ENCODE measurements around the gene NF2. TPM values are rescaled to one million over a fixed set of nuclear protein-coding genes. Genes with fewer than 3 reads are reported as not detected.

The NF2 gene
- total RNA-seq, 4 donors from 2014 or later, result 30.5 to 82.5 (median 36.6) TPM

DNA sequence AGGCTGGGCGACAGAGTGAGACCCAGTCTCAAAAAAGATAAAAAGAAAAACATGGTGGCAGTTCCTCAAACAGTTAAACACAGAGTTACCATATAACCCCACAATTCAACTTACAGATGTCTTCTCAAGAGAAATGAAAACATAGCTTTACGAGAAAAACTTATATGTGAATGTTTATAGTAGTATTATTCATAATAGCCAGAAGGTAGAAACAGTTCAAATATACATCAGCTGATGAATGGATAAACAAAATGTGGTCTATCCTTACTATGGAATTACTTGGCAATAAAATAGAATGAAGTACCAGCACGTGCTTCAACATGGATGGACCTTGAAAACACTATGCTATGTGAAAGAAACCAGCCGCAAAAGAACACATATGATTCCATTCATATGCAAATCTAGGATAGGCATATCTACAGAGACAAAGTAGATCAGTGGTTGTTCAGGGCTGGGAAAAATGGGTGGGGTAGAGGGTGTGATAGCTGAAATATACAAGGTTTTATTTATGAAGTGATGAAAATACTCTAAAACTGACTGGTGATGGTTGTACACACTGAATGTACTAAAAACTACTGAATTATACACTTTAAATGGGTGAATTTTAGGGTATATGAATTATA lies 12.4 kb downstream of the NF2 start:
- Histone ChIP-seq H3K4me1 (peaks cover 0 to 6% (median 0%) of the 10 kb centered on the region in 4 donors), H3K36me3 (no peaks in the 10 kb centered on the region), H3K27me3 (no peaks in the 10 kb centered on the region), H3K27ac (no peak overlapping the region), H3K4me3 (no peak overlapping the region), H3K9me3 (no peaks in the 10 kb centered on the region)
- no peak for DNase-seq
- TF ChIP-seq, protein P1, sequence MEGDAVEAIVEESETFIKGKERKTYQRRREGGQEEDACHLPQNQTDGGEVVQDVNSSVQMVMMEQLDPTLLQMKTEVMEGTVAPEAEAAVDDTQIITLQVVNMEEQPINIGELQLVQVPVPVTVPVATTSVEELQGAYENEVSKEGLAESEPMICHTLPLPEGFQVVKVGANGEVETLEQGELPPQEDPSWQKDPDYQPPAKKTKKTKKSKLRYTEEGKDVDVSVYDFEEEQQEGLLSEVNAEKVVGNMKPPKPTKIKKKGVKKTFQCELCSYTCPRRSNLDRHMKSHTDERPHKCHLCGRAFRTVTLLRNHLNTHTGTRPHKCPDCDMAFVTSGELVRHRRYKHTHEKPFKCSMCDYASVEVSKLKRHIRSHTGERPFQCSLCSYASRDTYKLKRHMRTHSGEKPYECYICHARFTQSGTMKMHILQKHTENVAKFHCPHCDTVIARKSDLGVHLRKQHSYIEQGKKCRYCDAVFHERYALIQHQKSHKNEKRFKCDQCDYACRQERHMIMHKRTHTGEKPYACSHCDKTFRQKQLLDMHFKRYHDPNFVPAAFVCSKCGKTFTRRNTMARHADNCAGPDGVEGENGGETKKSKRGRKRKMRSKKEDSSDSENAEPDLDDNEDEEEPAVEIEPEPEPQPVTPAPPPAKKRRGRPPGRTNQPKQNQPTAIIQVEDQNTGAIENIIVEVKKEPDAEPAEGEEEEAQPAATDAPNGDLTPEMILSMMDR (IDR thresholded peaks at IDR 0.05), result no peak

DNA sequence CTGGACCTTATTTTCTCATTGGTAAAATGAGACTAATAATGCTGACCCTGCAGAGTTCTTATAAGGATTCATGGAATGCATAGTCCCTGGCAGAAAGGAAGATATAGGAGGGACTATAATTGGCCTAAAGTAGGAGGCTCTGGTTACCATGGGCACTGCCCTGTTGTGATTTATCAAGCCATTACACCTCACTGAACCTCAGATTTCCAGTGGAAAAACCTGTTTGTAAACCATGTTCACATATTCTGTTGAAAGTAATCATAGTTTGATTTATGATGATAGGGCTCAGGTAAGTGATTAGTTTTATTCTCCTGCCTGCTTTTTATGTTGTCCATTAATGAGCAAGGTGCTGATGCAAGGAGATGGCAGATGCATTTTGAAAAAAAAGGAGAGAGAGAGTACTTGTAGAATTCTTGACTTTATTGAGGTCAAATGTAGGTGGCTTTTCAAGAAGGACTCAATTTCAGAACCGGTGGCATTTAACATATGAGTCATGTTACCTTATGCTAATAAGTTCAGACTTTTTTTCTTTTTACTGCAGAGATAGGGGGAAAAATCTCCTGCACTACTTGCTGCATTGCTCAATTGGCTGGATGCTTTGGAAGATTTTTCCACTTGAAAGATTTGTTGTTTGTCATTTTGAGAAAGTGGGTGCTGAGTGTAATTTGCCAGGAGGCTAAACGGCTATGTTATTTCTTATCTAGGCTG lies 14.6 kb downstream of the NF2 start:
- H3K4me3 ChIP-seq, result no peak overlapping the region
- no peaks in the 10 kb centered on the region for H3K9me3 ChIP-seq
- no peak for DNase-seq
- peaks cover 0 to 17% (median 0%) of the 10 kb centered on the region in 4 donors for H3K4me1 ChIP-seq
- H3K27ac ChIP-seq, result no peak overlapping the region
- H3K27me3 ChIP-seq, result no peaks in the 10 kb centered on the region
- no peaks in the 10 kb centered on the region for H3K36me3 ChIP-seq
- TF ChIP-seq POLR2A (IDR thresholded peaks at IDR 0.05), result no peak
- TF ChIP-seq, protein P1 (IDR thresholded peaks at IDR 0.05), result no peak

DNA sequence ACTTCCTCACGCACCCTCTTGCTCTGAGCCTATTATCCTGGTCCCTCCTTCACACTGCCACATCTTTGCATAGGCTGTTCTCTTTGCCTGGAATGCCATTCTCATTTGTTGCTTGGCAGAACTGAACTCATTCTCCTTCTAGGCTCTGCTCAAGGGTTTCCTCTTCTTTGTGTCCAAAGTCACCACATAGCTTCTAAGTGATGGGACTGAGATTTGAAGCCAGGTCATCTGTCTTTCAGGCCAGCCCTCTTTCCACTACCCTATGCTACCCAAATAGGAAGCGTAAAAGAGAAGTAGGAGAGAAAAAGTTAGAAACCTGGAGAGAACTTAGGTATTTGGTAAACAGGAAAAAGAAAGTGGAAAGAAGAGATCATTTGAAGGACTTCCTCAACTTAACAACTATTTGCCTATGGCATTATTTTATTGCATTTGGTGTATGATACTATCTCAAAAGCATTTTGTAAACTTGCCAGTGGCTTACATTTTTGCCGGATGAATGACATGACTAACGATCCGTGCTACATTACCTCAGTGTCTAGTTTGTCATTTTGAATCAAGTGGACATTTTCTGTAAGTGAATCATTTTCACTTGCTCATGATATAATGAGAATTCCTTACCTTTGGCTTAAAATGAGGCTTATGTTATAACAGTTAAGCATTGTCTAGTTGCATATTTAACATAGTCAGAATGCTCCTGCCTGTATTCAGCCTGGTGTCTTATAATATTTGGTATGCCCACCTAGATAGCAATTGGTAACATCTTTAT lies 18.5 kb downstream of the NF2 start:
- H3K9me3 ChIP-seq, result no peaks in the 10 kb centered on the region
- no peak overlapping the region for H3K4me3 ChIP-seq
- no peak overlapping the region for H3K27ac ChIP-seq
- H3K36me3 ChIP-seq, result no peaks in the 10 kb centered on the region
- TF ChIP-seq, protein P1 (IDR thresholded peaks at IDR 0.05), result no peak
- TF ChIP-seq POLR2A (IDR thresholded peaks at IDR 0.05), result no peak
- H3K4me1 ChIP-seq, result peaks cover 0 to 34% (median 0%) of the 10 kb centered on the region in 4 donors
- no peaks in the 10 kb centered on the region for H3K27me3 ChIP-seq
- no peak for DNase-seq

DNA sequence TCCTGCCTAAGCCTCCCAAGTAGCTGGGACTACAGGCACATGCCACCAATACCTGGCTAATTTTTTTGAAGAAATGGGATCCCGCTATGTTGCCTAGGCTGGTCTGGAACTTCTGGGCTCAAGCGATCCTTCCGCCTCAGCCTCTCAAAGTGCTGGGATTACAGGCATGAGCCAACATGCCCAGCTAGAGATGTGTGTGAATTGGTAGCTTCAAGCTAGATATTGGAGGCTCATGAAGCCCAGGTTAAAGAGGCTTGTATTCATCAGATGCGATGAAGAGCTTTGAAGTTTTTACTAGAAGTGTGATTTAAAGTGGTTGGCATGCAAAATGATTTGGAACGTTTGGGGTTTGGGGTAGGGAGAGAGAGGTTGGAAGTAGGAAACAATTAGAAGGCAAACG lies 19.6 kb downstream of the NF2 start:
- Histone ChIP-seq H3K4me1 (peaks cover 0 to 31% (median 0%) of the 10 kb centered on the region in 4 donors), H3K36me3 (no peaks in the 10 kb centered on the region), H3K4me3 (no peak overlapping the region), H3K9me3 (no peaks in the 10 kb centered on the region), H3K27me3 (no peaks in the 10 kb centered on the region), H3K27ac (no peak overlapping the region)
- no peak for DNase-seq
- TF ChIP-seq, protein P1 (IDR thresholded peaks at IDR 0.05), result no peak
- no peak for TF ChIP-seq POLR2A (IDR thresholded peaks at IDR 0.05)

DNA sequence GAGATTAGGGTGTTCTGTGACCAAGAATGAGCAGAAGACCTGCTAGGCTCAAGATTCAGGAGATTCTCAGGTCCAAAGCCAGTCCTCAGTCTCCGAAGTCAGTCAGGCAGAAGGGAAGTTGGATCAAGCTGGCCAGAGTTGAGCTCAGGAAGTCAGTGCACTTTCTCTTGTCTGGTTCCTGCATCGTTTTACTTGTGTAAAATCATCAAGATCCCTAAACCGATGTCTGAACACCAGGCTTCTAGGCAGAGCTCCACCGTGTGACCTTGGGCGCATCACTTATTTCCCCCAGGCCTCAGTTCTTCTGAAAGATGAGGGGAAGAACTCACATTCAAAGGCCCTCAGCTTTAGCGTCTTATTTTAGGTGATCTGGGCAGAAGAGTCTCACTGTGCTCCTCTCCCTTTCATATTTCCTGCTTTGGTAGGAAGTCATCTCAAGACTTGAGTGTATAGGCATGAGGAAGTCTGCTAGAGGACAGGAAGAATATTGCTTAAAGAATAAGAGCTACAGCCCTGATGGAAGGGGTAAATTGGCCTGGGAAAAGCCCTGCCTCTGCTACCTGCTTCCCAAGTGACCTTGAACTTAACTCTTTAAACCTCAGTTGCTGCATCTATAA lies 20.2 kb downstream of the NF2 start:
- TF ChIP-seq, protein P1 (IDR thresholded peaks at IDR 0.05), result no peak
- TF ChIP-seq POLR2A (IDR thresholded peaks at IDR 0.05), result no peak
- H3K27ac ChIP-seq, result peak overlapping the region in 2 of 4 donors; percentile 15 to 31
- no peak overlapping the region for H3K4me3 ChIP-seq
- H3K36me3 ChIP-seq, result no peaks in the 10 kb centered on the region
- DNase-seq, result no peak
- no peaks in the 10 kb centered on the region for H3K9me3 ChIP-seq
- H3K4me1 ChIP-seq, result peaks cover 0 to 28% (median 0%) of the 10 kb centered on the region in 4 donors
- H3K27me3 ChIP-seq, result no peaks in the 10 kb centered on the region

Measured in Peyer's patch (tissue), 4 donors.